ENCODE results near the gene RHOH.

- TF ChIP-seq POLR2A (IDR thresholded peaks at IDR 0.05) (no peak), CTCF (IDR thresholded peaks at IDR 0.05) (no peak)
Observed at GRCh38 chr4:40199179-40199670, 2.4 kb downstream of the RHOH start.

Measured in ovary (tissue), 3 donors.